ENCODE measurements around the gene DGKI. TPM values are rescaled to one million over a fixed set of nuclear protein-coding genes. Genes with fewer than 3 reads are reported as not detected.
A peak's percentile ranks its signal among the peaks of the same experiment; 100 is the strongest.
"Not testable (repeated sequence)": the region's sequence is repeated elsewhere in the genome, so short reads cannot be mapped to it uniquely, and the experiment has no call there.

The DGKI gene
- total and polyA plus RNA-seq, 4 donors: 0.01 to 0.37 (median 0.31) TPM

DNA sequence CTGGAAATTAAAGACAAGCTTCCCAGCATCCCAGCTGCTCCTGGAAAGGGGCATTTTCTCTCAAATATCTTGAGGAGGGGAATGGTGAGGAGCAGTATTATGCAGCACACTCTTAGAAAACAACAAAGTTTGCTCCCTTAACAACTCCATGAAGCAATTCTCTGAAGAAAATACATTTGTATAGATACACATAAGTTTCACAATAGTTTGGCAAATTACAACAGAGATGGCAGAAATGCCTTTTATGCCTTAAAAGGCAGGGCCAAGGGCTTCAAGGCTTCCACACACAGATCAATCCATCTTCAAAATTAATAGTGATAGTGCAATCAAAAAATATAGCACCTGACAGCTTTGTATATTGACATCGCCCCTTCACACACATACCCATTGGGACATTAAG is 12.2 kb downstream of the DGKI start (continued):
- TF ChIP-seq, protein P1, sequence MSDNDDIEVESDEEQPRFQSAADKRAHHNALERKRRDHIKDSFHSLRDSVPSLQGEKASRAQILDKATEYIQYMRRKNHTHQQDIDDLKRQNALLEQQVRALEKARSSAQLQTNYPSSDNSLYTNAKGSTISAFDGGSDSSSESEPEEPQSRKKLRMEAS (IDR thresholded peaks at IDR 0.05): no peak
- TF ChIP-seq FOXA1 (IDR thresholded peaks at IDR 0.05) (no peak), NR2F2 (IDR thresholded peaks at IDR 0.05) (no peak), HNF4G (IDR thresholded peaks at IDR 0.05) (no peak)

DNA sequence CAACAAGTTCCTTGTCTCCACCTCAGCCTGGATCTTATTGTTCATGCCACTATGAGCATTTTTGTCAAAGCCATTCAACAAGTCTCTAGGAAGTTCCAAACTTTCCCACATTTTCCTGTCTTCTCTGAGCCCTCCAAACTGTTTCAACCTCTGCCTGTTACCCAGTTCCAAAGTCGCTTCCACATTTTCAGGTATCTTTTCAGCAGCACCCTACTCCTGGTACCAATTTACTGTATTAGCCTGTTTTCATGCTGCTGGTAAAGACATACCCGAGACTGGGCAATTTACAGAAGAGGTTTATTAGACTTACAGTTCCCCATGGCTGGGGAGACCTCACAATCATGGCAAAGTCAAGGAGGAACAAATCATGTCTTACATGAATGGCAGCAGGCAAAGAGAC is 13.8 kb downstream of the DGKI start:
- not testable (repeated sequence) for H3K4me3 ChIP-seq (ENCODE audit: low read depth in 1 of 3, low read length in 3 of 3); H3K27me3 ChIP-seq (ENCODE audit: control insufficient read depth in 4 of 4, insufficient read depth in 4 of 4, low read length in 3 of 4); H3K36me3 ChIP-seq (ENCODE audit: control insufficient read depth in 4 of 4, insufficient read depth in 3 of 4, low read depth in 1 of 4, low read length in 3 of 4); H3K9me3 ChIP-seq (ENCODE audit: control insufficient read depth in 4 of 4, low read length in 3 of 4); DNase-seq (ENCODE audit: low spot score); H3K27ac ChIP-seq (ENCODE audit: low read depth in 1 of 2, low read length in 2 of 2); H3K9ac ChIP-seq (ENCODE audit: low read depth in 1 of 2, low read length in 2 of 2)
- WGBS: 90% methylated on average over 2 of the region's 2 CpGs
- peaks cover 0 to 11% (median 3%) of the 10 kb centered on the region in 4 donors for H3K4me1 ChIP-seq (ENCODE audit: control insufficient read depth in 4 of 4, insufficient read depth in 4 of 4, low read length in 3 of 4)

DNA sequence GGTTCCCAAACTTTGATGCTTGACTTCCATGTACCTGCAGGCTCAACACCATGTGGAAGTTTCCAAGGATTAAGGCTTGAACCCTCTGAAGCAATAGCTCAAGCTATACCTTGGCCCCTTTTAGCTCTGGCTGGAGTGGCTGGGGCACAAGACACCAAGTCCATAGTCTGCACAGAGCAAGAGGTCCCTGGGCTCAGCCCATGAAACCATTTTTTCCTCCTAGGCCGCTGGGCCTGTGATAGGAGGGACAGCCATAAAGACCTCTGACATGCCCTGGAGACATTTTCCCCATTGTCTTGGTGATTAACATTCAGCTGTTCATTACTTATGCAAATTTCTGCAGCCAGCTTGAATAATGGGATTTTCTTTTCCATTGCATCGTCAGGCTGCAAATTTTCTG is 14.4 kb downstream of the DGKI start:
- no peak overlapping the region for H3K9ac ChIP-seq (ENCODE audit: low read depth in 1 of 2, low read length in 2 of 2)
- no peaks in the 10 kb centered on the region for H3K36me3 ChIP-seq (ENCODE audit: control insufficient read depth in 4 of 4, insufficient read depth in 3 of 4, low read depth in 1 of 4, low read length in 3 of 4)
- H3K4me1 ChIP-seq (ENCODE audit: control insufficient read depth in 4 of 4, insufficient read depth in 4 of 4, low read length in 3 of 4): peaks cover 0 to 11% (median 3%) of the 10 kb centered on the region in 4 donors
- WGBS: 95% methylated on average over 2 of the region's 2 CpGs
- TF ChIP-seq FOXA1 (IDR thresholded peaks at IDR 0.05) (no peak), HNF4G (IDR thresholded peaks at IDR 0.05) (no peak)
- peak overlapping the region in 1 of 3 donors; percentile 5 for H3K4me3 ChIP-seq (ENCODE audit: low read depth in 1 of 3, low read length in 3 of 3)
- H3K9me3 ChIP-seq (ENCODE audit: control insufficient read depth in 4 of 4, low read length in 3 of 4): peaks cover 0 to 8% (median 4%) of the 10 kb centered on the region in 4 donors
- DNase-seq (ENCODE audit: low spot score): no peak
- no peak overlapping the region for H3K27ac ChIP-seq (ENCODE audit: low read depth in 1 of 2, low read length in 2 of 2)
- no peaks in the 10 kb centered on the region for H3K27me3 ChIP-seq (ENCODE audit: control insufficient read depth in 4 of 4, insufficient read depth in 4 of 4, low read length in 3 of 4)

DNA sequence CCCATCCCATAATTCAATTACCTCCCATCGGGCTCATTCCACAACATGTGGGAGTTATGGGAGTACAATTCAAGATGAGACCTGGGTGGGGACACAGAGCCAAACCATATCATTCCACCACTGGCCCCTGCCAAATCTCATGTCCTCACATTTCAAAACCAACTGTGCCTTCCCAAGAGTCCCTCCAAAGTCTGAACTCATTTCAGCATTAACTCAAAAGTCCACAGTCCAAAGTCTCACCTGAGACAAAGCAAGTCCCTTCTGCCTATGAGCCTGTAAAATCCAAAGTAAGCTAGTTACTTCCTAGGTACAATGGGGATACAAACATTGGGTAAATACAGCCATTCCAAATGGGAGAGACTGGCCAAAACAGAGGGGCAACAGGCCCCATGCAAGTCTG is 15.2 kb downstream of the DGKI start:
- H3K27ac ChIP-seq (ENCODE audit: low read depth in 1 of 2, low read length in 2 of 2); H3K36me3 ChIP-seq (ENCODE audit: control insufficient read depth in 4 of 4, insufficient read depth in 3 of 4, low read depth in 1 of 4, low read length in 3 of 4); H3K9me3 ChIP-seq (ENCODE audit: control insufficient read depth in 4 of 4, low read length in 3 of 4); H3K27me3 ChIP-seq (ENCODE audit: control insufficient read depth in 4 of 4, insufficient read depth in 4 of 4, low read length in 3 of 4); DNase-seq (ENCODE audit: low spot score); H3K9ac ChIP-seq (ENCODE audit: low read depth in 1 of 2, low read length in 2 of 2); H3K4me3 ChIP-seq (ENCODE audit: low read depth in 1 of 3, low read length in 3 of 3): not testable (repeated sequence)
- 92% methylated on average over 1 of the region's 1 CpG for WGBS
- TF ChIP-seq HNF4A (conservative IDR thresholded peaks at IDR 0.05) (peak; percentile 94), RXRA (IDR thresholded peaks at IDR 0.05) (peak; percentile 22 to 56), SP1 (IDR thresholded peaks at IDR 0.05) (peak; percentile 38), HNF4G (IDR thresholded peaks at IDR 0.05) (peak; percentile 81)
- H3K4me1 ChIP-seq (ENCODE audit: control insufficient read depth in 4 of 4, insufficient read depth in 4 of 4, low read length in 3 of 4): peaks cover 0 to 11% (median 3%) of the 10 kb centered on the region in 4 donors

DNA sequence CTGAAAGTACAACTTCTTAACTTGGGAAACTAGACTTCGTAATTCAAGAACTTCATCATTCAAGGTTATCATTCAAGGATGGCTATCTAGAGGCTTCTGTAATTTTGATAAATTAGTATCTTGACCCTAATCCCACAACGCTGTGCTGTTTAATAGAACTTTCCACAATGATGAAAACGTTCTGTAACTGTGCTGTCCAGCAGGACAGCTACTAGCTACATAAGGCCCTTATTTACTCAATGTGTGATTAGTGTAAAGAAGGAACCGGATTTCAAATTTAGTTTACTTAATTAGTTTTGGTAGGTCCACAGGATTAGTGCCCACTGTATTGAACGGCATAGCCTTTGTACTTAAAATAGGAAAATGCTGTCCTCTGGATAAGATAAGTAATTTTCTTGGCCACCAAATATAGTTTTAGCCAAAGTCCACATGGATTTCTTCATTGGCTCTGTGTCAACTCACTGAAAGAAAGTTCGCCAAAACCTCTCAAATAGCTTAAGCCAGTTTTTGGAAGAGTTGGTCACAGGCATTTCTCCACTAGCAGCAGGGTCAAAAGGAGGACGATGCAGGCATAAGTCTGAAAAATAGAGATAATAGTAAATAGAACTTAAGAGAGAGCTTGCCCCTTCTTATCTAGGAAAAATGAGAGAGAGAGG is 17.3 kb downstream of the DGKI start:
- peaks cover 0 to 8% (median 4%) of the 10 kb centered on the region in 4 donors for H3K9me3 ChIP-seq (ENCODE audit: control insufficient read depth in 4 of 4, low read length in 3 of 4)
- H3K9ac ChIP-seq (ENCODE audit: low read depth in 1 of 2, low read length in 2 of 2): no peak overlapping the region
- H3K27me3 ChIP-seq (ENCODE audit: control insufficient read depth in 4 of 4, insufficient read depth in 4 of 4, low read length in 3 of 4): no peaks in the 10 kb centered on the region
- H3K36me3 ChIP-seq (ENCODE audit: control insufficient read depth in 4 of 4, insufficient read depth in 3 of 4, low read depth in 1 of 4, low read length in 3 of 4): no peaks in the 10 kb centered on the region
- peaks cover 0 to 11% (median 3%) of the 10 kb centered on the region in 4 donors for H3K4me1 ChIP-seq (ENCODE audit: control insufficient read depth in 4 of 4, insufficient read depth in 4 of 4, low read length in 3 of 4)
- DNase-seq (ENCODE audit: low spot score): no peak
- no peak overlapping the region for H3K27ac ChIP-seq (ENCODE audit: low read depth in 1 of 2, low read length in 2 of 2)
- no peak for TF ChIP-seq YY1 (IDR thresholded peaks at IDR 0.05)
- TF ChIP-seq EGR1 (IDR thresholded peaks at IDR 0.05; ENCODE audit: low read depth in 2 of 2): no peak
- TF ChIP-seq, protein P2, sequence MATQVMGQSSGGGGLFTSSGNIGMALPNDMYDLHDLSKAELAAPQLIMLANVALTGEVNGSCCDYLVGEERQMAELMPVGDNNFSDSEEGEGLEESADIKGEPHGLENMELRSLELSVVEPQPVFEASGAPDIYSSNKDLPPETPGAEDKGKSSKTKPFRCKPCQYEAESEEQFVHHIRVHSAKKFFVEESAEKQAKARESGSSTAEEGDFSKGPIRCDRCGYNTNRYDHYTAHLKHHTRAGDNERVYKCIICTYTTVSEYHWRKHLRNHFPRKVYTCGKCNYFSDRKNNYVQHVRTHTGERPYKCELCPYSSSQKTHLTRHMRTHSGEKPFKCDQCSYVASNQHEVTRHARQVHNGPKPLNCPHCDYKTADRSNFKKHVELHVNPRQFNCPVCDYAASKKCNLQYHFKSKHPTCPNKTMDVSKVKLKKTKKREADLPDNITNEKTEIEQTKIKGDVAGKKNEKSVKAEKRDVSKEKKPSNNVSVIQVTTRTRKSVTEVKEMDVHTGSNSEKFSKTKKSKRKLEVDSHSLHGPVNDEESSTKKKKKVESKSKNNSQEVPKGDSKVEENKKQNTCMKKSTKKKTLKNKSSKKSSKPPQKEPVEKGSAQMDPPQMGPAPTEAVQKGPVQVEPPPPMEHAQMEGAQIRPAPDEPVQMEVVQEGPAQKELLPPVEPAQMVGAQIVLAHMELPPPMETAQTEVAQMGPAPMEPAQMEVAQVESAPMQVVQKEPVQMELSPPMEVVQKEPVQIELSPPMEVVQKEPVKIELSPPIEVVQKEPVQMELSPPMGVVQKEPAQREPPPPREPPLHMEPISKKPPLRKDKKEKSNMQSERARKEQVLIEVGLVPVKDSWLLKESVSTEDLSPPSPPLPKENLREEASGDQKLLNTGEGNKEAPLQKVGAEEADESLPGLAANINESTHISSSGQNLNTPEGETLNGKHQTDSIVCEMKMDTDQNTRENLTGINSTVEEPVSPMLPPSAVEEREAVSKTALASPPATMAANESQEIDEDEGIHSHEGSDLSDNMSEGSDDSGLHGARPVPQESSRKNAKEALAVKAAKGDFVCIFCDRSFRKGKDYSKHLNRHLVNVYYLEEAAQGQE (IDR thresholded peaks at IDR 0.05): peak; percentile 94
- peak in 1 of 2 donors; percentile 3 for TF ChIP-seq RAD21 (IDR thresholded peaks at IDR 0.05)
- peak; percentile 49 to 61 for TF ChIP-seq HNF4A (conservative IDR thresholded peaks at IDR 0.05)
- 43% methylated on average over 7 of the region's 7 CpGs for WGBS
- no peak overlapping the region for H3K4me3 ChIP-seq (ENCODE audit: low read depth in 1 of 3, low read length in 3 of 3)
